HG02588 (cell line): ENCODE data around the gene BRD3.

Source experiments
- ATAC-seq: cut with Tn5 transposase; IDR thresholded peaks from one replicate; pipeline ENCODE4 v1.9.1; 2021; ENCODE audit warnings: mild to moderate bottlenecking, moderate library complexity; ENCODE audit not compliant: unreplicated experiment

The BRD3 gene

DNA sequence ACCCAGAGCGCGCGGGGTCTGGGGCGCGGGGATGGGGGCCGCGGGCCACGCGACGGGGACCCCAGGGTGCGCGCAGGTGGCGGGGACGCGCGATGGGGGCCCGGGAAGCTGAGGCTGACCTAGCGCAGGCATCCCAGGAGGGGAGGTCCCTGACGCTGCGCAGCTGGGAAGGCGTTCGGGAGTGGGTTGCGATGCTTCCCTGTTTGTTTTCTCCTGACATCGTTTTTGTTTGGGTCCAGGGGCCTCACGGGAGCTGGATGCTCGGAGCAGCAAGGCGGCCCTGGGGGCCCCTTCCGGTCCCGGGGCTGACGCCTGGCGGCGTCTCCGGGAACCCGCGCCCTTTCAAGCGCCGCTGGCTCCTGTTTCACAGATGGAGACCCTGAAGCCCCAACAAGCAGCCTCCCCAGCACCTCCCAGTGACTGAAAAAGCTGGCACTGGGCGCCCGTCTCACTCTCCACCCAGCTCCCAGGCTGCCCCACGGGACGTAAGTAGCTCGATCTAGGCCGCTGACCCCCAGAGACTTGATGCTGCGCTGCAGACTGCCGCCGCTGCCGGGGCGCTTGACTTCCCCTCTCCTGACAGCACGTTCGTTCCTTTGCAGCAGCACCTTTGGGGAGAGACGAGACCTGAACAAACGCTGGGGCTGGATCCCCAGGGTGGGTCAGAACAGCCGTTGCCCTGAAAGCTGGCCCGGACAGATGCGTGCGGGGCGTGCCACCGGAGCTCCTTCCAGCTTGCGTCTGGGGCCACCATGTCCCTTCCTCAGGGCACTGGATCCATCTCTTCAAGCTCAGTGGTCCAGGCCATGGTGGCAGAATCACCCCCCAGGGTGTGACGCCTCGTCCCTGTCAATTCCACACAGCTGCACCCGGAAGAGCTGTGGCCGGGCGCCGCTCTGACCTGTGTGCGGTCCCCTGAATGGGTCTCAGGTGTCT lies 42.0 kb downstream of the BRD3 start:
- peak; percentile 35 for ATAC-seq

DNA sequence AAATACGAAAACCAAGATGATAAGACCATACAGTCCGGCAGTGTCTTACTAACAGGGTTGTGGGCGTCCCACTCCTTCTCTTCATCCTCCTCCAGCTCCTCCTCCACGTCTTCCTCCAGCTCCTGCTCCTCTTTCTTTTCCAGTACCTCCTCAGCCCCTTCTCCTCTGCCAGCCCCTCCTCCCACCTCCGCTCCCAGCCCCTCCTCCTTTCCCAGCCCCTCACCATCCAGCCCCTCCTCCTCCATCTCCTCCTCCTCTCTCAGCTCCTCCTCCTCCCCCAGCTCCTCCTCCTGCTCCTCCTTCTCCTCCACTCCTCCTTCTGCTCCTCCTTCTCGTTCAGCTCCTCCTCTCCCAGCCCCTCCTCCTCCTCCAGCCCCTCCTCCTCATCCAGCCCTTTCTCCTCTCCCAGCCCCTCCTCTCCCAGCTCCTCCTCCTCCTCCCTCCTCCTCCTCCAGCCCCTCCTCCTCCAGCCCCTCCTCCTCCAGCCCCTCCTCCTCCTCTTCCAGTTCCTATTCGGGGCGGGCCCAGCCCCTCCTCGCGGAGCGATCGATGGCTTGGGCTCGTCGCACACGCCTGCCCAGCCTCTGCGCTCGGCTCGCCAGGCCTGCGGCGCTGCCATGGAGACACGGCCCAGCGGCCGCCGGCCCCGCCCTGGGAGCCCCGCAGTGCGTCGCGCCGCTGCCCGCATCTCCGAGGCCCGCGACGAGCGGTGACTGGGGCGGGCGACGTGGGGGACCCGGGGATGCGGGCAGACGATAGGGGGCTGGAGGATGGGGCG lies 42.8 kb downstream of the BRD3 start, which contains the start of gene BRD3OS:
BRD3OS (plus strand) TSS at position 654 of the 778 bp plus-strand sequence. CDS start 1,267 bp downstream, outside the sequence.
- peak; percentile 87 for ATAC-seq

DNA sequence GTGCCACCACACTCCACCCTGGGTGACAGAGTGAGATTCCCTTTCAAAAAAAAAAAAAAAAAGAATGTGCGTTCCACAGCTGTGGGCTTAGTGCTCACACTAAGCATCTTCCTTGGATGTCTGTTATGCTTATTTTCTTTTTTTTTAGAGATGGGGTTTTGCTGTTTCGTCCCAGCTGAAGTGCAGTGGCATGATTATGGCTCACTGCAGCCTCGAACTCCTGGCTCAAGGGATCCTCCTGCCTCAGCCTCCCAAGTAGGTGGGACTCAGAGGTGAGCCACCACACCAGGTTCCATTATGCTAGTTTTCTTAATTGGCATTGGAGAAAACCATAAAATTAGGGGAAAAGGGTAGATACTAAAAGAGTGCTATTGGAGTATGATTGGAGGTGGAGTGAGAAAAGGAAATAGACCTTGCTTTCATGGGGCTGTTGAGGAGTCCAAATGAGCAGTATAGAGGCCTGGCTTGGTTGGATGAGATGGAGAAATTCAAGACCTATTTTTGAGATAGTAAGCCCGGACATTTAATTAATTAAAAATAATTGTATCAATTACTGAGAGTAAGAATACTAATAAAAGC lies 43.5 kb downstream of the BRD3 start:
- ATAC-seq = no peak

DNA sequence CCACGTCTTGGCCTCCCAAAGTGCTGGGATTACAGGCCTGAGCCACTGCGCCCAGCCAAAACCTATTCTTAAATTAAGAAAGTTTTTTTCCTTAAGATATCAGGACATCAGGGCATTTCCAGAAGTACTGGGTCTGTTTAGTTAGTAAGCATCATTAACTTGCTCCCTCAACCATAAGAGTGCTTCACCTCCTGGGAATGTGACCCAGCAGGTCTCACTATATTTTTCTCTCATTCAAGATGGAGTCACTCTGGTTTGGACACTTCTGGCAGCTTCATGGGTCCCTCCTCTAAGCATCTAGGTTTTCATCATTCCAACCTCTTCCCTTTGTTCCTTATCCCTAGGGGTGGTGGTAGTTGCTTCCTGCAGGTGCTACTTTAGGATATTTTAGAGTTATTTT lies 52.9 kb downstream of the BRD3 start:
- no peak for ATAC-seq

DNA sequence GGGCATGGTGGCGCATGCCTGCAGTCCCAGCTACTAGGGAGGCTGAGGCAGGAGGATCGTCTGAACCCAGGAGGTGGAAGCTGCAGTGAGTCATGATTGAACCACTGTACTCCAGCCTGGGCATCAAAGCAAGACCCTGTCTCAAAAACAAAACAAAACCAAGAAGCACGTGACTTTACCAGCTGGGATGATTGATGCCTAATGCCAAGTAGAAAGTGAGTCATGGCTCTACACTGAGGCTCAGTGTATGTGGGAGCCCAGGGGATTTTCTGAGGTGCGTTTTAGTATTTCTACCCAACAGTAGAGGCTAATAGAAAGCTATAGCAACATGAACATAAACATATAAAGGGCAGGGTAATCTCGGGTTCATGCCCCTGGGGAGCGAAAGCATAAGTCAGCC lies 56.4 kb downstream of the BRD3 start:
- no peak for ATAC-seq

DNA sequence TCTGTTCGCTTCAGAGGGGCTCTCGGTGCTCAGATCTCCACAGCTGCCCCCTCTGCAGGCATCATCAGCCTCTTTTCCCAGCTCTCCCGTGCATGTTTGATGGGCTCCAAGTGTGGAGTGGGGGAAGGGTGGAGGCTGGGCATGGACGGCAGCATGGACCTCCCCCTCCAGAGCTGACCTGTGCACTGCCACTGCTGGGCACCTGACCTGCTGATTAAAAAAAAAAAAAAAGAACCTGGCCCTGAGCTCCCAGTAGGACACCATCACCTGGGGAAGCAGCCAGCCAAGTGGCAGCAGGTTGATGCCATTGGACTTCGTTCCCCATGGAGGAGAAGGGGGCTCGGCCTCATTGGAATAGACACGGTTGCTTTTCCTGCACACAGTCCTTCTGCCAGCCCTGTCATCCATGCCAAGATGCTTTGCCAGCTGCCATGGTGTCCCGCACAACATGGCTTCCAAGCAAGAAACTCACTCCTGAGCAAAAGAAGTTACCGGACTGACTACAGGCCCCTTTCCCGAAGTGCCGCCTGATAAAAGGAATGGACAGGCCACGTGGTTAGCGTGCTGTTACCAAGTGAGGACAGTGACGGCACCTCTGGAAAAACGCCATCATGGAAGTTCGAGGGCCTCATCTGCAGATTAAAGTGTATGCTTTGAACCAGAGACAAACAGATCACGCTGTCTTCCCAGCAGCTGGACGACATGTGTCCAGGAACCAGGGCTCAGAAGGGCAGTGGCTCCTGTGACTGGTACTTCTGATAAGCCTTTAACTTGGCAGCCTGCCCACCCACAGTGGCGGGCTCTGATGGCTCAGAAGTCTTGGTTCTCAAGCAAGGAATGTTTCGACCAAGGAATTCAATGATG lies 57.3 kb downstream of the BRD3 start:
- no peak for ATAC-seq

DNA sequence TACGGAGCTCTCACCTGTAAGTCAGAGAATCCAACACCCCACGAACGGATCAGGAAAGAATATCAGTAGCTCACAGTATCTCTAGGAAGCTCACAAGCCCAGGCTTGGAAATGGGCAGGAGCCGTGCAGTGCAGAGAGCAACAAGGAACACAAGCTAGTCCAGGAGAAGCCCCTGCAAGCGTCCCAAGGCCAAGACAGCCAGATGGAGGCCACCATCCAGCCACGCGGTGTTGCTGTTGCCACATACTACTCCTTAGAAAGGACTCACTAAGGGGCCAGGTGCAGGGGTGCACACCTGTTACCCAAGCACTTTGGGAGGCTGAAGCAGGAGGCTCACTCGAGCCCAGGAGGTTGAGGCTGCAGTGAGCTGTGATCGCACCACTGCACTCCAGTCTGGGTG lies 60.3 kb downstream of the BRD3 start:
- ATAC-seq = no peak

DNA sequence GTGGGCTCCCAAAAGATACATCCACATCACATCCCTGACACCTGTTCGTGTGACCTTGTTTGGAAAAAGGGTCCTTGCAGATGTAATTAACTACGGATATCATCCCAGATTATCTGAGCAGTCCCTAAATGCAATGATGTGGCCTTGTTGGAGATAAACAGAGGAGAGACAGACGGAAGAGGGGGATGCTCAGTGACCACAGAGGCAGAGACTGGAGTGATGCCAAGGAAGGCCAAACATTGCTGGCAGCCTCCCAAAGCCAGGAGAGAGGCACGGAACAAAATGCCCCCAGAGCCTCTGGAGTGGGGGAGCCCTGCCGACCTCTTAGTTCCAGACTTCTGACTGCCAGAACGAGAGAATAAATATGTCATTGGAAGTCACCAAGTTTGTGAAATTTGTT lies 60.7 kb downstream of the BRD3 start:
- ATAC-seq = no peak

DNA sequence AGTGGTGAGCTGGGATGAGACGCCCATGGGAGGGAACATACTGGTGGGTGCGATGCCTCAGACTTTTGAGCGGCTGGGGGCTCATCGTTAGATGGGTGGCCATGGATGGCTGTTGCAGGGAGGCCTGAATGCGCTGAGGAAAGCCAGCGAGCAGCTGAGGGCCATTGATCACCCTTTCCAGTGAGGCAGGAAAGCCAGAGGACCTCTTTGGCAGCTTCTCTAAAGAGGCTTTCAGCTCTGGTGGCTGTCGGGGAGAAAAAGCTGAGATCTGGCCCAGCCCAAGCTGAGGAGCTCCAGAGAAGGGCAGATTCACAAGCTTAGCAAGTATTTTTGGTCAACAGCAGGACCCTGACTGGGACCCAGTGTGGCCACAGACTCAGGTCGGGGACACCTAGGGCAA lies 62.4 kb downstream of the BRD3 start:
- no peak for ATAC-seq

DNA sequence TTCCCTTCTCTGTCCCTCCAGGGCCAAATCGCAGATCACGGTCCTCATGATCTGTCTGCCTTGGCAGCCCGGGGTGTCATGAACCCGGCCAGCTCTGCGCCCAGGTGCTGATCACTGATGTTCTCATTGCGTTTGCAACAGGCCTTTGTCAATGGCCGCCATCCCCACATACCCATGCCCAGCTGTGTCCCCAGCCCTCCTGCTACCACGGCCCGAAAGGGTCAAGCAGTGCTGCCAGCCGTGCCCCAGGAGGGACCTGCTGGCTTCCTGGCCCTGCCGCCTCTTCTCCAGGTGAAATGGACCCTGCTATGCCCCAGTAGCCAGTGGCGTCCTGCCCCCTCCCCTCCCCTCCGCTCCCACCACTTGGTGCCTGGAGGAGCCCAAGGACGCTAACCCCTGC lies 62.9 kb downstream of the BRD3 start:
- ATAC-seq = no peak

DNA sequence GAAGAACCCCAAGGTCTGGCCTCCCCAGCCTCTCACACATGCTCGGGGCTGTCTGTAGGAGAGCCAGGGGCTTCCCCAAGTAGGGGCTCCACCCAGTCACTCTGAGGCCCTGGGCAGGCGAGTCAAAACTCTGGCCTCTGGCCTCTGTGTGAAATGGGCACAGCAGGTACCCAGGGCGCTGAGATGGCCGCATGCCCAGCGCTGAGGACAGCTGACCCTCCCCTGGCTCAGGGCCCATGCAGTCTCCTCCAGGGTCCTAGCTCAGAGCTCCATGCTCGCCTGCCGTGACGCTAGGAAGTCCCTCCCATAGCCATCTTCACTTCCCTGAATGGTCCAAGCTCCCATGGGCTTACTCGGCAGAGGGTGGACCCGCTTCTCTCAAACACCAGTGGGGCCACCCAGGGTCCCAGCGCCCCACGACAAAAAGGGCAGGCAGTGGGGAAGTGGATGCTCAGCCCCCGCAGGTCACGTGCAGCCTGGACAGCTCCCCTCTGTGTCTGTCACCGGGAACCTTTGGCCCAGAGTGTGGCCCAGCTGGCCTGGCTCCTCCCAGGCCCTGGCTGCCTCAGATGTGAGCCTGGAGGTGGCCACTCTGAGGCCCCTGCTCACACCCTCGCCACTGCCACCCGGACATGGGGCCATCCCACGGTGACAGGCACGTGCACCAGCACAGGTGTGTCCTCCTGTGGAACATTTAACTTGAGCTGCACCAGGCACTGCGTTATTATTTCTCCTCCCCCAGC lies 63.5 kb downstream of the BRD3 start:
- no peak for ATAC-seq

DNA sequence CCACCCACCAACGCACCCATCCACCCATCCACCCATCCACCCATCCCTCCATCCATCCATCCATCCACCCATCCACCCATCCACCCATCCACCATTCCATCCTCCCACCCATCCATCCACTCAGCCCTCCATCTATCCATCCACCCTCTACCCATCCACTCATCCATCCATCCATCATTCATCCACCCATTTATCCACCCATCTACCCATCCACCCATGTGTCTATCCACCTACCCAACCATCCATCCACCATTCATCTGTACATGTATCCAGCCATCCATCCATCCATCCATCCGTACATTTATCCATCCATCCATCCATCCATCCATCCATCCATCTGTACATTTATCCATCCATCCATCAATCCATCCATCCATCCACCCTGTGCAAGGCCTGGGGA lies 64.6 kb downstream of the BRD3 start:
- no peak for ATAC-seq

DNA sequence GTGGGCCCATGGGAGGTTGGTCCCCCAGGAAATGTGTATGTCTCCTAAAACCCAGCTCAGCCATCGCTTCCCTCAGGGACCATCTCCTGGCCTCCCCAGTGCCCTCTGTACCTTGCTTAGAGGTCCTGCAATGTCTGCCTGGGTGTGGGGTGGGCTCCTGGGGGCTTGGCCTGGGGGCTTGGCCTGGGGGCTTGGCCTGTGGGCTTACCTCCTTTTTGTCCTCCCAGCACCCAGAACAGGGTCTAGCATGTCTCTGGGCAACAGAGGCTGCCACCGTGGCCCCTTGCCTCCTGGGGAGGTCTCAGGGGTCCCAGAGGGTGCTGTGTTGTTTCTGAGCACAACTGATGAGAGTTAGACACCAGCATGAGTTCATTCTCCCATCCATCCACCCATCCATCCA lies 65.0 kb downstream of the BRD3 start:
- ATAC-seq = no peak

DNA sequence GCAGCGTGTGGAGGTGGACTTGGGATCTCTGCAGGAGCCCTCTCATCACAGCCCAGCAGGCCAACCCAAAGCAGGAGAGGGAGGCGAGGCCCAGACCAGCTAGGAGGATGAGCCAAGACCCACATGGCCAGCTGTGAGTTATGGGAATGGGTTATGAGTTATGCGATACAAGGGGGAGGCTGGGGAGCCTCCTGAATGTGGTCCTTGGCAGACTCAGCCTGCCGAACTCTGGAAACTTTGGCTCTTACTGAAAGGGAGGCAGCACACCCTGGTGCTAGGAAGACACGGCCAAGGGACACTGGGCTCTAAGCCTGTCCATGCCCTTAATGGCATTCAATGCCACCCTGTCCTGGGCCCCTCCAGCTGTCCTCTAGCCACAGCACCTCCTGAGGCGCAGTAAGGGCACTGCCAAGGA lies 68.0 kb downstream of the BRD3 start:
- ATAC-seq = no peak

DNA sequence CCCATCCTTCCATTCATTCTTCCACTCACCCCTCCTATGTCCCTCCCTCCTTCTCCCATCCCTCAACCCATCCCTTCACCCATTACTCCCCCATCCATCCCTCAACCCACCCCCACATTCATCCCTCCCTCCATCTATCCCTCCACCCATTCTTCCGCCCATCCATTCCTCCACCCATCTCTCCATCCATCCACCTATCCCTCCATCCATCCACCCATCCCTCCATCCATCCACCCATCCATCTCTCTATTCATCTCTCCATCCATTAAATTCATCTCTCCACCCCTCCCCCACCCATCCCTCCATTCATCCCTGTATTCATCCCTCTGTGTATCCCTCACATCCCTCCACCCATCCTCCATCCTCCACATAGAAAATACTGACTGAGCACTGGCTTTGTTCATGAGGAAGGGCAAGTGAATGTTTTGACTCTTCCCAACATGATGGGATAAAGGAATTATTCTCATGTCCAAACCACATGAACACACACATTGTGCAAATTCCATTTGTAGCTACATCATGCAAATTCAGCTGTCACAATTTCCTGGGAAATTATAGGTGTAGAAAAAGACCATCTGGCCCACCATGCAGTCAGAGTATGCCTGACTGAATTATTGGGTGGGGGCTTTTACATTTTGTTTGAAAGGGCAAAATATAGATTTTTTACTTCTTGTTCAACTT lies 68.8 kb downstream of the BRD3 start:
- no peak for ATAC-seq

DNA sequence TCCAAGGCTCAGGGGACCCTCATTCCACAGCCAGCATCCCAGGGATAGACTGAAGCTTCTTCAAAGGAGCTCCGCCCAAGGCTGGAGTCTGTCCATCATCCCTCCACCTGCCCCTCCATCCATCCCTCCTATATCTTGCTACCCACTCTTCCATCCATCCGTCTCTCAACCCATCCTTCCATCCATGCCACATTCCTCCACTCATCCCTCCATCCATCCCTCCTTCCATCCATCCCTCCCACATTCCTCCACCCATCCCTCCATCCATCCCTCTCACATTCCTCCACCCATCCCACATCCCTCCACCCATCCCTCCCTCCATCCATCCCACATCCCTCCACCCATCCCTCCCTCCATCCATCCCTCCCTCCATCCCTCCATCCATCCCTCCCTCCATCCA lies 70.2 kb downstream of the BRD3 start:
- no peak for ATAC-seq

DNA sequence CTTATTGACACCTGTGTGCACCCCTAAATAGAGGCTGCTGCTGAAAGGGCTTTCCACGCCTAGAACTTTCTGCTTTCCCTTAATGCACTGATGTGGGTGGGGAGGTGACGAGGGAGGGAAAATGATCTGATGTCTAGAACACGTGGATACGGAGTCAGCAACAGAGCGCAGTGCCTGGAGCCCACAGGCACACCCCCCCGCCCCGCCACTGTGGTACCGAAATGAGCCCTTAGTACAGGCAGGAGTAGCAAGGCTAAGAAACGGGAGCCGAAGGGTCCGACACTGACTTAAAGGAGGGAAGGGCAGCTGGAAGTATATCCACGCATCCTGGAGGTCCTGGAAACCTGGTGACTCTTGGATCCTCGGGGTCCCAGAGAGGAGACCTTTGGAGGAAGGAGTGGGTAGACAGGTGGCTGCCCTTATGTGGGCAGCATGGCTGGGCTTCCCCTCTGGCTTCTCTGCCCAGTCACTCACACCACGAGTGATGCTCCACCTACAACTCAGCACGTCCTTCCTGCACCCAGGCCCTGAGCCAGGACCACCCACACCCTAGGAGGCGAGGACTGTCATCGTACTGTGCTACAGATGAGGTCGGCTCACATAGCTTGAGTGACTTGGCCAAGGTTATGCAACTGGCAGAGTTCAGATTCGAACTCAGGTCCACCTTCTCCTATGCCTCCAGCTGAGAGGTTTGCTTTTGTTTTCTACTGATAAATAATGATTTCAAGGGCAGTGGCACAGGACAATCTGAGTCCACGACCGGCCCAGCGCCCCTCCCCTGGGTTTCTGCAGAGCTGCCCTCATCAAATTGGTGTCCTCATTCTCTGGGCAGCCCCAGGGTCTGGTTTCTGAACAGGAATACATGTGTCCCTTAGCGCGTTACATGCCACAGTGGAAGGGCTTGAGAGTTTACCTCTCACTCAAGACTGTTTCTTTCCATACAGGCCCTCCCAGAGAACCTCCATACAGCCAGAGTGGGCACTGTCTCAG lies 71.0 kb downstream of the BRD3 start:
- no peak for ATAC-seq
